Measurements from ENCODE around the gene NPC1L1. TPM values are rescaled to one million over a fixed set of nuclear protein-coding genes. Genes with fewer than 3 reads are reported as not detected.

NPC1L1 gene
- total RNA-seq, 4 donors from 2014 or later: 0.24 to 0.65 (median 0.28) TPM

DNA sequence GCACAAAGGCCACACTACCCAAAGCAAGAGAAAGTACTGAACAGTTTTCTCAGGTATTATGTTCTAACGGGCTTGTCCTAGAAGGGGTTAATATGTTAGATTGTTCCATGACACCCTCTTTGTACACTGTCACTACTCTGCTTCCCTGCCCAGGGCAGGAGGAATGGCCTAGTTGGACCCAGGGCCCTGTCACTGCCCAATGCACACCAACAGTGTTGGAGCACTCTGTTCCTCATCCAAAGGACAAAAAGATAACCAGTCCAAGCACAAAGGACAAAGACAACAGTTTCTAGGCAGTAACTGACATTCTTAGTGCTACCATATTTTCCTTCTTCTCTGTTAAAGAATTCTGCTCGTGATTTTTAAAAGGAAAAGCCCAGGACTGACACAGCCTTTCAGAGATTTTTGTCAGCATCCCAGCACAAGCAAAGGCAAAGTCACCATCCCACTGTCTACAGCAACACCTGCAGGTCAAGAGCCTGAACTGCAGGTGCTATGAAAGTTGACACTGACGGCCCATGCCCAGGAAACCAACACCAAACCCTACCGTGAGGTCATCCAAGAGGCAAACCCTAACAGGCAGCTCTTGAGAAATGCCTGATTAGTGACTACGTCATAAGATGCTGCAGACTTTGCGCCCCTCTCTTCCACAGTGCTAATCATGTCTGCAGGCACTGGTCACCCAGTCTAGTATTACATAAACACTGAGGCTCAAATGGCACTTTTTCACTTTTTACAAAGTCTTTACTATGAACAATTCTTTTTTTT, 63.9 kb downstream of the NPC1L1 start:
- TF ChIP-seq, protein P1, sequence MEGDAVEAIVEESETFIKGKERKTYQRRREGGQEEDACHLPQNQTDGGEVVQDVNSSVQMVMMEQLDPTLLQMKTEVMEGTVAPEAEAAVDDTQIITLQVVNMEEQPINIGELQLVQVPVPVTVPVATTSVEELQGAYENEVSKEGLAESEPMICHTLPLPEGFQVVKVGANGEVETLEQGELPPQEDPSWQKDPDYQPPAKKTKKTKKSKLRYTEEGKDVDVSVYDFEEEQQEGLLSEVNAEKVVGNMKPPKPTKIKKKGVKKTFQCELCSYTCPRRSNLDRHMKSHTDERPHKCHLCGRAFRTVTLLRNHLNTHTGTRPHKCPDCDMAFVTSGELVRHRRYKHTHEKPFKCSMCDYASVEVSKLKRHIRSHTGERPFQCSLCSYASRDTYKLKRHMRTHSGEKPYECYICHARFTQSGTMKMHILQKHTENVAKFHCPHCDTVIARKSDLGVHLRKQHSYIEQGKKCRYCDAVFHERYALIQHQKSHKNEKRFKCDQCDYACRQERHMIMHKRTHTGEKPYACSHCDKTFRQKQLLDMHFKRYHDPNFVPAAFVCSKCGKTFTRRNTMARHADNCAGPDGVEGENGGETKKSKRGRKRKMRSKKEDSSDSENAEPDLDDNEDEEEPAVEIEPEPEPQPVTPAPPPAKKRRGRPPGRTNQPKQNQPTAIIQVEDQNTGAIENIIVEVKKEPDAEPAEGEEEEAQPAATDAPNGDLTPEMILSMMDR (IDR thresholded peaks at IDR 0.05): peak in 2 of 3 donors; percentile 55 to 77
- no peak for DNase-seq (ENCODE audit: low spot score)

DNA sequence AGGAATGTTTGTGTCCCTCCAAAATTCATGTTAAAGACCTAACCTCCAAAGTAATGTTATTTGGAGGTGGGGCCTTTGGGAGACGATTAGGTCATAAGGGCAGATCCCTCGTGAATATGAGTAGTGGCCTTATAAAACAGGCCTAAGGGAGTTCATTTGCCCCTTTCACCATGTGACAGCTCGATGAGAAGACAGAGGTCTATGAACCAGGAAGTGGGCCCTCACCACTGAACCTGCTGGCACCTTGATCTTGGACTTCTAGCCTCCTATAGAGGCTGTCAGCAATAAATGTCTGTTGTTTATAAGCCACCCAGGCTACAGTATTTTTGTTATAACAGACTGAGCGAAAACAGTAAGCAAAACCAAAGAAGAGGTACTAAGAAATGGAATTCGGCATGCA, 64.8 kb downstream of the NPC1L1 start:
- TF ChIP-seq, protein P1 (IDR thresholded peaks at IDR 0.05): no peak
- no peak for ATAC-seq (ENCODE audit: low FRiP score)

More for the DNA sequence above, 63.9 kb downstream of the NPC1L1 start:
- peak; percentile 94 for ATAC-seq (ENCODE audit: low FRiP score)

DNA sequence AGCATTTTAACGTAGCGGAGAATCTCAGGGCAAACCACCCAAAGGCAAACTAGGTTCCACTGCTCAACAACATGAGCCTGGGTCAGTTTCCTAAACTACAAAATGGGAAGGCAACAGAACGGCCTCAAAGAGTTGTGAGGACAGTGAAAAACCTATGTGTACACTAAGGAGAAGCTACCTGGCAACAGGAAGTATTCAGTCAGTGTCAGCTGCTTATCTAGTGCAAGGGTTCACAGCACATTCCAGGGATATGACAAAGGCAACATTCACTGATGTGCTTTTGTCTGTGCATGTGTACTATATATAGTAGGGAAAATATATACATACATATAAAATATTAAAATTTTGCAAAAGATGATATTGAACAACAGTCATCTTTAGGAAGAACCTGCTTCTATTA, 67.8 kb downstream of the NPC1L1 start:
- TF ChIP-seq, protein P1 (IDR thresholded peaks at IDR 0.05): no peak
- DNase-seq (ENCODE audit: low spot score) (no peak), ATAC-seq (ENCODE audit: low FRiP score) (no peak)

More for the DNA sequence above, 64.8 kb downstream of the NPC1L1 start:
- DNase-seq (ENCODE audit: low spot score): no peak

DNA sequence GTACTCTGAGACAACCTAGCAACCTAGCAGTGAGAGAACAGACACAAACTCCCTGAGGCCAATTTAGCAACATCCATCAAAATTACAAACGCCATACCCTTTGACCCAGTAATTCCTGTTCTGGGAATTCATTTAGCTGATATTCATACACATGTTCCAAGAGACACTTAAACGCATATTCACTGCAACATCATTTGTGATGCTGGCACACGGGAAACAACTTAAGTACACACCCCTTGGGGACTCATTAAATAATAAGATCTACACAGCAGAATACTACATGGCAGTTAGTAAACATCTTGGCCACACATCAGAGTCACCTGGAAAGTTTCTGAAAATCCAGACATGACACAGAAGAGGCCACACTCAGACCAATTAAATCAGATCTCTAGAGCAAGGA, 68.3 kb downstream of the NPC1L1 start:
- no peak for DNase-seq (ENCODE audit: low spot score)
- TF ChIP-seq, protein P1 (IDR thresholded peaks at IDR 0.05): no peak
- ATAC-seq (ENCODE audit: low FRiP score): no peak

DNA sequence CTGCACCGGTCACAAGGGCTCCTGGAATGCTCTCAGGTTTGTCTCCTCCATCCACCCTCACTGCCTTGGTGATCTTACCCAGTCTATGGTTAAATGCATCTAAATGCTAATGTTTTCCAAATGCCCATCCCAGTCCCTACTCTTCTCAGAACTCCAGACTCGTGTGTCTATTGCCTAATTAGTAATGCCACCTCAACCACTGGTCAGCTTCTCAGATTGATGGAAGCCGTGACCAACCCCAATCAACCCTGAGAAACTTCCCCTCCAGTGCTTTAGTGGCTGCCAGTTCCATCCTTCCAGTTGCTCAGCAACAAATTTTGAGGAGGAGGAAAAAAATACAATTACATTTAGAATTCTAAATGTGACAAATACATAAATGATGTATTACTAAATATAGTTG, 69.3 kb downstream of the NPC1L1 start:
- ATAC-seq (ENCODE audit: low FRiP score): no peak
- DNase-seq (ENCODE audit: low spot score): no peak
- TF ChIP-seq, protein P1 (IDR thresholded peaks at IDR 0.05): no peak

DNA sequence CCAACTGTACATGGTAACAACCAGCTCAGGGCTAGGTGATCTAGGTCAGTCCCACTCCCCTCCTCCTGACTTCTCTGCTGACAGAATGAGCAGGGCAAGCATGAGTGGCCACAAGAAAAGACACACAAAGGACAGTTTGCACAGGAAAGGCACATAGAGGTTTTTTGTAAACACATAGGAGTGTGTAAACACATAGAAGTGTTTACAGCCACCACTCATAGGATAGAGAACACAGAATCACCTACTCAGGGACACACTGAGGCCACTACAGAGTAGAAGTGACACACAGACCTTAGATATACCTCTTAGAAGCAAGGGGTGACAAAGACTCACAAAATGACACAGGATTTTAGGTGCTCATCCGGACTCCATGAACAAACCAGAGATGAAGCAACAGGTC, 69.7 kb downstream of the NPC1L1 start:
- DNase-seq (ENCODE audit: low spot score): no peak
- ATAC-seq (ENCODE audit: low FRiP score): no peak
- TF ChIP-seq, protein P1 (IDR thresholded peaks at IDR 0.05): no peak

DNA sequence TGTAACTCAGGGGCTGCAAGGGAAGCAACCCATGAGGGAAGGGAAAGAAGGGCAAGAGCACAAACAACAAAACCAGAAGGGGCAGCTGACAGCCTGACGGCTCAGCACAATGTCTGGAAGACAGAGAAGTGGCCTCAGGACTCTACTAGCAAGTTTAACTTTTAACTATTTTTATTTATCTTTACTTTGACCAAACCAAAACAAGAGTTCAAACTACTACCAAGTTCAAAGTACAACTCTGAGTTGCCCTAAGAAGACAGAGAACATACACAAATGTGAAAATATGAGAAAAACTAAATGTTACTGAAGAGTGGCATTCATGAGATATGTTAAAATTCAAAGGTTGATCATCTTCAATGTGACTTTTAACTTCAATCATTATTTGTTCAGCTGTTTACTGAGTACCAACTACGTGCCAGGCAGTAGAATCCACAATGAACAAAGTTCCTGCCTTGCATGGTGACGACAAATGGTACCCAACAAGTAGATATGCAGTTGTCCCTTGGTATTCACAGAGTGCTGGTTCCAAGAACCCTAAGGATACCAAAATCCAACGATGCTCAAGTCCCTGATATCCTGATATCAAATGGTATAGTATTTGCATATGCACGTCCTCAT, 70.4 kb downstream of the NPC1L1 start:
- DNase-seq (ENCODE audit: low spot score) (no peak), ATAC-seq (ENCODE audit: low FRiP score) (no peak)
- TF ChIP-seq, protein P1 (IDR thresholded peaks at IDR 0.05): no peak

All from omental fat pad (tissue), 4 donors.